GM18498 (cell line): Measurements from ENCODE around the gene CNTNAP5.
A peak's percentile ranks its signal among the peaks of the same experiment; 100 is the strongest.

Experiments used
- ATAC-seq: cut with Tn5 transposase; IDR thresholded peaks from one replicate; pipeline ENCODE4 v1.9.1; 2021; ENCODE audit warnings: mild to moderate bottlenecking, moderate library complexity; ENCODE audit not compliant: unreplicated experiment

The CNTNAP5 gene

GRCh38 chr2:124025171-124025580 is at the start of gene CNTNAP5:
Gene CNTNAP5, plus strand, starts transcription at chr2:124025287. Its CDS starts 364 bp downstream, at chr2:124025651.
- ATAC-seq, result no peak

GRCh38 chr2:123976054-123976648 is 48.9 kb upstream of the CNTNAP5 start:
- no peak for ATAC-seq

- peak; percentile 88 for ATAC-seq
Observed at GRCh38 chr2:123993728-123994323, 31.3 kb upstream of the CNTNAP5 start.

GRCh38 chr2:123999681-124000080 is 25.4 kb upstream of the CNTNAP5 start:
- ATAC-seq, result no peak

- ATAC-seq, result no peak
Observed at GRCh38 chr2:124001696-124002430, 23.2 kb upstream of the CNTNAP5 start.

- no peak for ATAC-seq
Observed at GRCh38 chr2:124018890-124019289, 6.2 kb upstream of the CNTNAP5 start.

- no peak for ATAC-seq
Observed at GRCh38 chr2:124024561-124025170, 421 bp upstream of the CNTNAP5 start.

GRCh38 chr2:124025891-124026434 is 876 bp downstream of the CNTNAP5 start:
- ATAC-seq, result no peak

- ATAC-seq, result no peak
Observed at GRCh38 chr2:124026503-124026902, 1.4 kb downstream of the CNTNAP5 start.

GRCh38 chr2:124027182-124027581 is 2.1 kb downstream of the CNTNAP5 start:
- ATAC-seq, result peak; percentile 86

GRCh38 chr2:124032799-124033198 is 7.7 kb downstream of the CNTNAP5 start:
- ATAC-seq, result no peak

- ATAC-seq, result no peak
Observed at GRCh38 chr2:124034265-124034664, 9.2 kb downstream of the CNTNAP5 start.

GRCh38 chr2:124035001-124035400 is 9.9 kb downstream of the CNTNAP5 start:
- ATAC-seq, result no peak

GRCh38 chr2:124039032-124039431 is 13.9 kb downstream of the CNTNAP5 start:
- no peak for ATAC-seq

GRCh38 chr2:124039762-124040291 is 14.7 kb downstream of the CNTNAP5 start:
- no peak for ATAC-seq

- no peak for ATAC-seq
Observed at GRCh38 chr2:124045894-124046293, 20.8 kb downstream of the CNTNAP5 start.

- ATAC-seq, result no peak
Observed at GRCh38 chr2:124046332-124046731, 21.2 kb downstream of the CNTNAP5 start.

- ATAC-seq, result no peak
Observed at GRCh38 chr2:124048102-124048501, 23.0 kb downstream of the CNTNAP5 start.

GRCh38 chr2:124048664-124049063 is 23.6 kb downstream of the CNTNAP5 start:
- ATAC-seq, result no peak

- no peak for ATAC-seq
Observed at GRCh38 chr2:124049136-124049535, 24.0 kb downstream of the CNTNAP5 start.

- no peak for ATAC-seq
Observed at GRCh38 chr2:124050833-124051497, 25.9 kb downstream of the CNTNAP5 start.
